Psoas muscle (tissue), 8 donors: ENCODE results near the gene ATP8B4. TPM values are rescaled to one million over a fixed set of nuclear protein-coding genes. Genes with fewer than 3 reads are reported as not detected.

Experiments used
- ATAC-seq, 4 donors: fragments of 200-7000 bp; cut with Tn5 transposase; one replicate each; pipeline ENCODE4 v1.9.1; 2020; ENCODE audit warnings: moderate library complexity in 3 of 4, mild to moderate bottlenecking in 2 of 4
- DNase-seq, 2 donors: peaks; one replicate each; pipeline ENCODE4 v3.0.0-alpha.2; 2020
- H3K27ac ChIP-seq: fragments of 200-600 bp; one replicate; pipeline ENCODE4 v1.8.0; 2022
- H3K27me3 ChIP-seq, 3 donors: fragments of 200-600 bp in 1 of 3; one replicate each; pipeline versions ENCODE4 v1.6.1 to v1.8.0; 2013 to 2022; ENCODE audit warnings: low read length in 2 of 3, mild to moderate bottlenecking in 2 of 3, moderate library complexity in 1 of 3; ENCODE audit not compliant: insufficient read depth in 3 of 3
- H3K36me3 ChIP-seq, 2 donors: fragments of 200-600 bp in 1 of 2; one replicate each; pipeline versions ENCODE4 v1.6.1 to v1.8.0; 2013 to 2022; ENCODE audit warnings: low read depth in 1 of 2, mild to moderate bottlenecking in 1 of 2, moderate library complexity in 1 of 2; ENCODE audit not compliant: insufficient read depth in 1 of 2
- H3K4me1 ChIP-seq: fragments of 200-600 bp; one replicate; pipeline ENCODE4 v1.8.0; 2022
- H3K4me3 ChIP-seq: fragments of 200-600 bp; one replicate; pipeline ENCODE4 v1.8.0; 2022; ENCODE audit warnings: mild to moderate bottlenecking
- H3K9me3 ChIP-seq: fragments of 200-600 bp; one replicate; pipeline ENCODE4 v1.8.0; 2022
- CTCF ChIP-seq: fragments of 200-600 bp; IDR thresholded peaks from one replicate; pipeline ENCODE4 v1.8.0; 2022; ENCODE audit warnings: antibody characterized with exemption
- WGBS, 3 donors: extraction: QIAGEN DNeasy Blood & Tissue Kit; methylation state at CpG; one replicate each; pipeline versions ENCODE4 v1.1.6 to v1.1.7; 2013; 5-methylcytosine and 5-hydroxymethylcytosine counted together
- intact Hi-C, 2 donors: fragments of 100-400 bp; cut with DNase I; formaldehyde crosslinking; loops; one replicate each; pipeline versions ENCODE4 v1.11.0 to v1.14.2; 2022
- polyA plus RNA-seq, 3 donors: library from polyadenylated mRNA; stranded (reverse); fragments of 200-250 nt; gene quantifications; one replicate each; pipeline ENCODE4 v1.2.3, GENCODE V29; 2013
- total RNA-seq, 4 donors: library from RNA; stranded (reverse); fragmentation: NEBNext Ultra II Directional in 2 of 4; extraction: Animal tissue kit (Norgen Biotek cat#: 25700) in 2 of 4; gene quantifications; one replicate each; pipeline versions ENCODE4 v1.2.1 to v1.2.4, GENCODE V29; 2021 to 2023
- donor health status: healthy with polysubstance abuse.
- donor health status: DM: no; HTN: no; CAD: no; lungs with moderate emphysema.
- donor health status: Bipolar disorder and iron deficiency.
- donor health status: healthy.
- donor health status: DM: yes; HTN: yes; CAD: no.
- donor health status: DM: no; HTN: no; CAD: no.
- donor health status: DM: no; HTN: no; CAD: no.
- donor health status: DM: yes; HTN: yes; CAD: no.

The ATP8B4 gene
- total and polyA plus RNA-seq, 7 donors = 0.25 to 2.2 (median 1.0) TPM

GRCh38 chr15:50117431-50118027, 1.5 kb downstream of the ATP8B4 start:
- H3K4me1 ChIP-seq = no peaks in the 10 kb centered on the region
- ATAC-seq = no peak
- no peaks in the 10 kb centered on the region for H3K9me3 ChIP-seq
- H3K27ac ChIP-seq = no peak overlapping the region
- no peak overlapping the region for H3K4me3 ChIP-seq
- no peak for DNase-seq
- intact Hi-C loops = no loop called here
- no peak for TF ChIP-seq CTCF
- H3K36me3 ChIP-seq = no peaks in the 10 kb centered on the region
- no peaks in the 10 kb centered on the region for H3K27me3 ChIP-seq

GRCh38 chr15:50116477-50116876, 2.6 kb downstream of the ATP8B4 start:
- WGBS, 3 donors = 30 to 40% (median 36%) methylated on average over 3 of the region's 3 CpGs
- no peaks in the 10 kb centered on the region for H3K27me3 ChIP-seq
- ATAC-seq = no peak
- no peak for TF ChIP-seq CTCF
- no peaks in the 10 kb centered on the region for H3K4me1 ChIP-seq
- no peaks in the 10 kb centered on the region for H3K9me3 ChIP-seq
- no peak overlapping the region for H3K27ac ChIP-seq
- intact Hi-C loops = no loop called here
- H3K4me3 ChIP-seq = no peak overlapping the region
- no peaks in the 10 kb centered on the region for H3K36me3 ChIP-seq
- no peak for DNase-seq

- DNase-seq = peak in 1 of 2 donors; percentile 54
- no peak for ATAC-seq
- Histone ChIP-seq H3K27me3 (no peaks in the 10 kb centered on the region), H3K27ac (no peak overlapping the region), H3K4me3 (no peak overlapping the region), H3K4me1 (no peaks in the 10 kb centered on the region), H3K36me3 (no peaks in the 10 kb centered on the region), H3K9me3 (no peaks in the 10 kb centered on the region)
- intact Hi-C loops = no loop called here
- 61 to 71% (median 66%) methylated on average over 4 of the region's 4 CpGs for WGBS, 3 donors
- TF ChIP-seq CTCF = no peak
Observed at GRCh38 chr15:50113992-50114780, 4.8 kb downstream of the ATP8B4 start.

- Histone ChIP-seq H3K4me3 (peak overlapping the region; percentile 39), H3K27ac (no peak overlapping the region), H3K27me3 (no peaks in the 10 kb centered on the region), H3K36me3 (no peaks in the 10 kb centered on the region), H3K4me1 (no peaks in the 10 kb centered on the region), H3K9me3 (no peaks in the 10 kb centered on the region)
- TF ChIP-seq CTCF = no peak
- intact Hi-C loops = no loop called here
- 84 to 88% (median 87%) methylated on average over 2 of the region's 2 CpGs for WGBS, 3 donors
- DNase-seq (no peak), ATAC-seq (no peak)
Observed at GRCh38 chr15:50113187-50113505, 5.9 kb downstream of the ATP8B4 start.
